SK-N-SH (cell line): ENCODE measurements around the gene MTAP. TPM values are rescaled to one million over a fixed set of nuclear protein-coding genes. Genes with fewer than 3 reads are reported as not detected.

Source experiments
- CTCF ChIA-PET: fragments of 300-600, 350-600 bp; formaldehyde crosslinking; extraction: SDS; loops from one replicate; lab custom pipeline; 2021; lab: Yijun Ruan, JAX
- POLR2A ChIA-PET: fragments of 350-600 bp; sonication (Branson Sonifier 250); formaldehyde crosslinking; extraction: SDS; loops from one replicate; lab custom pipeline; 2020; ENCODE audit warnings: antibody characterized with exemption, inconsistent platforms; lab: Yijun Ruan, JAX
- DNase-seq: peaks from one replicate; pipeline ENCODE4 v3.0.0; 2012
- H2AFZ ChIP-seq: fragments of 200-600 bp; sonication (generic); 2 replicates; pipeline ENCODE4 v1.8.1; 2016; ENCODE audit warnings: antibody characterized with exemption, mild to moderate bottlenecking, low read depth
- H3F3A ChIP-seq: fragments of 200-600 bp; sonication (generic); replicated peaks from 2 replicates; pipeline ENCODE3; 2016; ENCODE audit warnings: antibody characterized with exemption, mild to moderate bottlenecking; ENCODE audit not compliant: insufficient read depth
- H3K27ac ChIP-seq, 2 experiments: fragments of 200-500 bp in 1 of 2; fragments of 200-600 bp in 1 of 2; sonication (Bioruptor generic) in 1 of 2; sonication (generic), shearing (Covaris generic) in 1 of 2; 2 replicates each; pipeline versions ENCODE4 v1.5.1 to v1.6.1; 2014 to 2016; ENCODE audit warnings: low read depth in 2 of 2, inconsistent platforms in 1 of 2, low read length in 1 of 2, mild to moderate bottlenecking in 1 of 2, mixed read lengths in 1 of 2
- H3K27me3 ChIP-seq: fragments of 200-600 bp; sonication (generic), shearing (Covaris generic); 2 replicates; pipeline ENCODE4 v1.6.1; 2016; ENCODE audit warnings: mixed run types; ENCODE audit not compliant: insufficient read depth
- H3K36me3 ChIP-seq, 2 experiments: fragments of 200-500 bp in 1 of 2; fragments of 200-600 bp in 1 of 2; sonication (Bioruptor generic) in 1 of 2; sonication (generic) in 1 of 2; replicated peaks in 1 of 2; 2 replicates each; pipeline versions ENCODE3 to v1.5.1; 2014 to 2016; ENCODE audit warnings: low read length in 1 of 2, mild to moderate bottlenecking in 1 of 2; ENCODE audit not compliant: insufficient read depth in 2 of 2, control insufficient read depth in 1 of 2
- H3K4me1 ChIP-seq, 2 experiments: fragments of 200-500 bp in 1 of 2; fragments of 200-600 bp in 1 of 2; sonication (Bioruptor generic) in 1 of 2; sonication (generic), shearing (Covaris generic) in 1 of 2; 2 replicates each; pipeline versions ENCODE4 v1.5.1 to v1.6.1; 2014 to 2016; ENCODE audit warnings: low read depth in 1 of 2, low read length in 1 of 2, mixed run types in 1 of 2; ENCODE audit not compliant: insufficient read depth in 2 of 2, control insufficient read depth in 1 of 2
- H3K4me2 ChIP-seq: fragments of 200-600 bp; sonication (generic), shearing (Covaris generic); 2 replicates; pipeline ENCODE4 v1.6.1; 2017; ENCODE audit warnings: mixed run types
- H3K4me3 ChIP-seq, 2 experiments: fragments of 200-500 bp in 1 of 2; fragments of 200-600 bp in 1 of 2; sonication (Bioruptor generic) in 1 of 2; sonication (generic), shearing (Covaris generic) in 1 of 2; 2 replicates each; pipeline versions ENCODE4 v1.5.1 to v1.8.1; 2014 to 2016; ENCODE audit warnings: low read depth in 2 of 2, inconsistent platforms in 1 of 2, low read length in 1 of 2, mild to moderate bottlenecking in 1 of 2, mixed read lengths in 1 of 2, moderate library complexity in 1 of 2
- H3K79me2 ChIP-seq: fragments of 200-600 bp; sonication (generic); 2 replicates; pipeline ENCODE4 v1.8.1; 2017; ENCODE audit warnings: mild to moderate bottlenecking; ENCODE audit not compliant: insufficient read depth
- H3K9ac ChIP-seq: fragments of 200-600 bp; sonication (generic); 2 replicates; pipeline ENCODE4 v1.6.1; 2017; ENCODE audit warnings: mixed run types
- H3K9me2 ChIP-seq: fragments of 200-600 bp; sonication (generic); 2 replicates; pipeline ENCODE4 v1.6.1; 2017; ENCODE audit warnings: mixed run types
- H3K9me3 ChIP-seq: fragments of 200-600 bp; sonication (generic); 2 replicates; pipeline ENCODE4 v1.6.1; 2017; ENCODE audit warnings: mixed run types, mild to moderate bottlenecking, moderate library complexity
- H4K20me1 ChIP-seq: fragments of 200-600 bp; sonication (generic); 2 replicates; pipeline ENCODE4 v1.6.1; 2017; ENCODE audit warnings: mild to moderate bottlenecking, mixed run types; ENCODE audit not compliant: insufficient read depth
- CHD2 ChIP-seq: fragments of 150-350 bp; IDR thresholded peaks from 2 replicates; pipeline ENCODE4 v1.6.1; 2018; ENCODE audit warnings: low read length; ENCODE audit not compliant: partially characterized antibody
- CTCF ChIP-seq: fragments of 200-600 bp; sonication (generic); IDR thresholded peaks from 2 replicates; pipeline ENCODE4 v1.6.1; 2017; ENCODE audit warnings: antibody characterized with exemption, mild to moderate bottlenecking, moderate library complexity
- ELF1 ChIP-seq: IDR thresholded peaks from 2 replicates; pipeline ENCODE4 v1.4.0; 2012
- EP300 ChIP-seq, 2 experiments: IDR thresholded peaks; 2 replicates each; pipeline versions ENCODE4 v1.4.0 to v1.6.1; 2012; ENCODE audit warnings: borderline replicate concordance in 1 of 2, low read depth in 1 of 2, low read length in 1 of 2
- FOSL2 ChIP-seq: IDR thresholded peaks from 2 replicates; pipeline ENCODE4 v1.4.0; 2012; ENCODE audit warnings: low read depth, mild to moderate bottlenecking, moderate library complexity, borderline replicate concordance
- GABPA ChIP-seq: IDR thresholded peaks from 2 replicates; pipeline ENCODE4 v1.4.0; 2012; ENCODE audit warnings: low read depth, mild to moderate bottlenecking
- GATA2 ChIP-seq: sonication (generic); formaldehyde crosslinking; IDR thresholded peaks from 2 replicates; pipeline ENCODE4 v1.5.0; 2020; ENCODE audit warnings: mild to moderate bottlenecking, missing genetic modification reagents
- NRF1 ChIP-seq: IDR thresholded peaks from 2 replicates; pipeline ENCODE4 v1.6.1; 2012; ENCODE audit warnings: low read depth, mild to moderate bottlenecking, low read length
- POLR2AphosphoS5 ChIP-seq: IDR thresholded peaks from 2 replicates; pipeline ENCODE4 v1.6.1; 2012; ENCODE audit warnings: low read depth, low read length
- REST ChIP-seq: IDR thresholded peaks from 2 replicates; pipeline ENCODE4 v1.6.1; 2012; ENCODE audit warnings: mild to moderate bottlenecking, low read depth, low read length, moderate library complexity
- RFX5 ChIP-seq: IDR thresholded peaks from 2 replicates; pipeline ENCODE4 v1.6.1; 2012; ENCODE audit warnings: mild to moderate bottlenecking, improper control_type of control experiment, low read length
- RXRA ChIP-seq: IDR thresholded peaks from 2 replicates; pipeline ENCODE4 v1.4.0; 2012; ENCODE audit warnings: low read depth, mild to moderate bottlenecking, borderline replicate concordance
- SMC3 ChIP-seq: IDR thresholded peaks from 2 replicates; pipeline ENCODE4 v1.6.1; 2012; ENCODE audit warnings: low read depth, low read length, improper control_type of control experiment
- TAF1 ChIP-seq: IDR thresholded peaks from 2 replicates; pipeline ENCODE4 v1.6.1; 2012; ENCODE audit warnings: low read depth, mild to moderate bottlenecking, low read length, moderate library complexity, borderline replicate concordance
- TCF12 ChIP-seq: IDR thresholded peaks from 2 replicates; pipeline ENCODE4 v1.4.0; 2012
- WGBS: methylation state at CpG from one replicate; pipeline ENCODE4 v1.1.6; 2017; ENCODE audit warnings: low lambda C conversion rate; 5-methylcytosine and 5-hydroxymethylcytosine counted together
- polyA plus RNA-seq, 3 experiments: library from polyadenylated mRNA; depleted of rRNA; stranded (reverse); fragments of >200 nt; gene quantifications; 2 replicates each; pipeline ENCODE4 v1.2.3, GENCODE V29; 2012
- TF ChIP-seq, protein P1 (sequence below): fragments of 150-350 bp; IDR thresholded peaks from 2 replicates; pipeline ENCODE4 v1.6.1; 2016; ENCODE audit warnings: mild to moderate bottlenecking, low read depth, low read length

MTAP gene
- polyA plus RNA-seq, 1 of the 3 experiments (the other 2 are of a cell fraction) = 9.8 TPM

DNA sequence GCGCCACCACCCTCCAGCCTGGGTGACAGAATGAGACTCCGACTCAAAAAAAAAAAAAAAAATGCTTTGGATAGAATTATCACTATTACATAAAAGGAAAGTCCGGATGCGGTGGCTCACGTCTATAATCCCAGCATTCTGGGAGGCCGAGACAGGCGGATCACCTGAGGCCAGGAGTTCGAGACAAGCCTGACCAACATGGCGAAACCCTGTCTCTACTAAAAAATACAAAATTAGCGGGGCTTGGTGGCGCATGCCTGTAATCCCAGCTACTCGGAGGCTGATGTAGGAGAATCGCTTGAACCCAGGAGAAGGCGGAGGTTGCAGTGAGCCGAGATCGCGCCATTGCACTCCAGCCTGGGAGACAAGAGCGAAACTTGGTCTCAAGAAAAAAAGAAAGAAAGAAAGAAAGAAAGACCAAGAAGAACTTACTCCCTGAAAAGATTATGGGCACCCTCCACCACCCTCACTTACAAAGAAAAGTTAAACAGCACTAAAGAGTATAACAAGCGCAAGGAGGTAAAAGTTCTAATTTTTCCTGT, 174.0 kb downstream of the MTAP start:
- no peaks in the 10 kb centered on the region for H3K9me3 ChIP-seq
- CTCF ChIA-PET = interaction anchor here (1.0 to 3.8 kb wide), 3 partner anchors 32 to 580 kb away, joined by 3 to 20 read pairs (median 6); partner anchors contain the start of gene CDKN2B
- H3K9ac ChIP-seq = no peak overlapping the region
- 45% methylated on average over 19 of the region's 19 CpGs for WGBS
- no peaks in the 10 kb centered on the region for H4K20me1 ChIP-seq
- H3K4me3 ChIP-seq = no peak overlapping the region
- TF ChIP-seq REST (no peak), TAF1 (no peak), EP300 (IDR thresholded peaks at IDR 0.05; ENCODE audit: borderline replicate concordance in 1 of 2, low read depth in 1 of 2, low read length in 1 of 2) (no peak), TCF12 (no peak), POLR2AphosphoS5 (no peak), FOSL2 (no peak), RFX5 (no peak)
- TF ChIP-seq, protein P1, sequence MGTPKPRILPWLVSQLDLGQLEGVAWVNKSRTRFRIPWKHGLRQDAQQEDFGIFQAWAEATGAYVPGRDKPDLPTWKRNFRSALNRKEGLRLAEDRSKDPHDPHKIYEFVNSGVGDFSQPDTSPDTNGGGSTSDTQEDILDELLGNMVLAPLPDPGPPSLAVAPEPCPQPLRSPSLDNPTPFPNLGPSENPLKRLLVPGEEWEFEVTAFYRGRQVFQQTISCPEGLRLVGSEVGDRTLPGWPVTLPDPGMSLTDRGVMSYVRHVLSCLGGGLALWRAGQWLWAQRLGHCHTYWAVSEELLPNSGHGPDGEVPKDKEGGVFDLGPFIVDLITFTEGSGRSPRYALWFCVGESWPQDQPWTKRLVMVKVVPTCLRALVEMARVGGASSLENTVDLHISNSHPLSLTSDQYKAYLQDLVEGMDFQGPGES = no peak
- no peak overlapping the region for H2AFZ ChIP-seq
- H3K27me3 ChIP-seq = peaks cover 70% of the 10 kb centered on the region
- no peak for DNase-seq
- POLR2A ChIA-PET = interaction anchor here (0.5 kb wide), 1 partner anchor 14 kb away, joined by 3 read pairs; no protein-coding TSS in a partner anchor
- H3K9me2 ChIP-seq = no peaks in the 10 kb centered on the region
- H3K36me3 ChIP-seq = no peaks in the 10 kb centered on the region
- H3K4me1 ChIP-seq = peaks cover 0 to 4% of the 10 kb centered on the region in 2 experiments; a peak in 1 of 4 replicates
- no peaks in the 10 kb centered on the region for H3K79me2 ChIP-seq
- peaks cover 11% of the 10 kb centered on the region for H3F3A ChIP-seq
- no peak overlapping the region for H3K27ac ChIP-seq
- H3K4me2 ChIP-seq = no peak overlapping the region

DNA sequence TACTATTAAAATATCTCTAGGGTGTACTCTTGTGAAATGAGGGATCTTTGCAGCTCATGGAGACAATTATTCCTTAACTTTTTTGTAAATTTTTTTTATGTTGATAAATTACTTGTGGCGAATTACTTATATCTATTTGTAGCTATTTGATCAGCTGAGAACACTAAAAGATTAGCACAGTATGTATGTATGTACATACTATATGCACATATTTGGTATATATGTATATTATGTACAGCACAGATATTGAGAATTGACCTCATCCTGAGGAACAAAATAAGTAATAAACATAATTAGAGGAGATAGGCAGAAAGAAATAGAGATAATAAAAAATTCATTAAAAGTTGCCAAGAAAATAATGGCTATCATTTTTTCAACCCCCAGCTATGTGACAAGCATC, 180.0 kb downstream of the MTAP start:
- no peaks in the 10 kb centered on the region; a peak in 1 of 4 replicates for H3K4me1 ChIP-seq
- no peak overlapping the region for H3K4me3 ChIP-seq
- H3K27me3 ChIP-seq = peaks cover 17% of the 10 kb centered on the region; the same call in 1 of the 2 replicates
- CTCF ChIA-PET = interaction anchor here (1.4 to 2.5 kb wide), 3 partner anchors 14 to 183 kb away, joined by 3 to 15 read pairs (median 7); partner anchors contain the start of gene CDKN2B
- H3K36me3 ChIP-seq = no peaks in the 10 kb centered on the region
- no peaks in the 10 kb centered on the region for H4K20me1 ChIP-seq
- no peak for DNase-seq
- POLR2A ChIA-PET = no interaction called here
- H3F3A ChIP-seq = no peaks in the 10 kb centered on the region
- WGBS = 19% methylated on average over 1 of the region's 1 CpG
- no peaks in the 10 kb centered on the region for H3K79me2 ChIP-seq
- H3K9me3 ChIP-seq = no peaks in the 10 kb centered on the region
- H3K27ac ChIP-seq = no peak overlapping the region
- H3K9ac ChIP-seq = no peak overlapping the region
- no peak overlapping the region for H3K4me2 ChIP-seq
- H3K9me2 ChIP-seq = no peaks in the 10 kb centered on the region
- no peak overlapping the region for H2AFZ ChIP-seq
- TF ChIP-seq TAF1 (no peak), SMC3 (no peak), NRF1 (no peak), ELF1 (no peak), GATA2 (no peak), CHD2 (no peak), FOSL2 (no peak), RFX5 (no peak), CTCF (no peak), RXRA (no peak), GABPA (no peak)
